ENCODE results near the gene IRF2.

DNA sequence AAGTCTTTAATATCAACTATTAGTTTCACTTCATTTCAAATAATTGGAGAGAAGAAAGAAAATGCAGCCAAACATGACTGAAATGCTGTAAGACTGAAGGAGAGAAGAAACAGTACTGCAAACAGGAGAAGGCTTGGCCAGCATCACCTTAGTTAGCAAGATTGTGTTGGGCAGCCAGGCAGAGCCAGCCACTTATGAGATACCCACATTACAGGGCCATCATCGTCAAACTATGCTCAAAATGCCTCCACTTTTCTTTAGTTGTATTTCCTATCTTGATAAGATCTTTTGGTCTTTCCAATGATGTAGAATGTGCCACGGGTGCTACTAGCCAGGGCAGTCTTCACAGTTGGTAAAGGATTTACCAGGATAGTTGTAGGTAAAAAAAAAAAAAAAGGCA lies 10.9 kb upstream of the IRF2 start:
- TF ChIP-seq MAX (IDR thresholded peaks at IDR 0.05), result no peak
- TF ChIP-seq RNF2 (IDR thresholded peaks at IDR 0.05; ENCODE audit: borderline replicate concordance, low read depth, low read length, missing control alignments, poor library complexity, severe bottlenecking), result no peak
- TF ChIP-seq EP300 (IDR thresholded peaks at IDR 0.05; ENCODE audit: borderline replicate concordance in 1 of 2, low read depth in 2 of 2, low read length in 2 of 2), result no peak
- no peak for TF ChIP-seq POLR2AphosphoS5 (IDR thresholded peaks at IDR 0.05; ENCODE audit: low read depth, low read length)
- TF ChIP-seq, protein P1, sequence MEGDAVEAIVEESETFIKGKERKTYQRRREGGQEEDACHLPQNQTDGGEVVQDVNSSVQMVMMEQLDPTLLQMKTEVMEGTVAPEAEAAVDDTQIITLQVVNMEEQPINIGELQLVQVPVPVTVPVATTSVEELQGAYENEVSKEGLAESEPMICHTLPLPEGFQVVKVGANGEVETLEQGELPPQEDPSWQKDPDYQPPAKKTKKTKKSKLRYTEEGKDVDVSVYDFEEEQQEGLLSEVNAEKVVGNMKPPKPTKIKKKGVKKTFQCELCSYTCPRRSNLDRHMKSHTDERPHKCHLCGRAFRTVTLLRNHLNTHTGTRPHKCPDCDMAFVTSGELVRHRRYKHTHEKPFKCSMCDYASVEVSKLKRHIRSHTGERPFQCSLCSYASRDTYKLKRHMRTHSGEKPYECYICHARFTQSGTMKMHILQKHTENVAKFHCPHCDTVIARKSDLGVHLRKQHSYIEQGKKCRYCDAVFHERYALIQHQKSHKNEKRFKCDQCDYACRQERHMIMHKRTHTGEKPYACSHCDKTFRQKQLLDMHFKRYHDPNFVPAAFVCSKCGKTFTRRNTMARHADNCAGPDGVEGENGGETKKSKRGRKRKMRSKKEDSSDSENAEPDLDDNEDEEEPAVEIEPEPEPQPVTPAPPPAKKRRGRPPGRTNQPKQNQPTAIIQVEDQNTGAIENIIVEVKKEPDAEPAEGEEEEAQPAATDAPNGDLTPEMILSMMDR (IDR thresholded peaks at IDR 0.05; ENCODE audit: control extremely low read depth in 1 of 3, insufficient read depth in 1 of 3, low read depth in 1 of 3, low read length in 3 of 3), result no peak
- no peak for TF ChIP-seq TAF1 (IDR thresholded peaks at IDR 0.05; ENCODE audit: low read depth, low read length)
- no peak for TF ChIP-seq PHF8 (conservative IDR thresholded peaks at IDR 0.05; ENCODE audit: low read depth, low read length)
- no peak for TF ChIP-seq EZH2 (IDR thresholded peaks at IDR 0.05; ENCODE audit: low read depth, low read length, severe bottlenecking)
- no peak for TF ChIP-seq POLR2A (IDR thresholded peaks at IDR 0.05; ENCODE audit: control extremely low read depth in 1 of 2, low read depth in 2 of 2, low read length in 2 of 2)
- TF ChIP-seq GABPA (IDR thresholded peaks at IDR 0.05; ENCODE audit: borderline replicate concordance, insufficient read depth, low read length), result no peak
